Breast epithelium (tissue), 4 donors: Measurements from ENCODE around the gene AGBL5. TPM values are rescaled to one million over a fixed set of nuclear protein-coding genes. Genes with fewer than 3 reads are reported as not detected.

Experiments
- DNase-seq, 2 donors: peaks; one replicate each; pipeline ENCODE4 v3.0.0-alpha.2; 2019; ENCODE audit warnings: low spot score in 2 of 2
- H3K27ac ChIP-seq, 2 donors: fragments of 200-600 bp; sonication (generic) in 1 of 2; one replicate each; pipeline ENCODE4 v1.5.1; 2016 to 2019; ENCODE audit warnings: mild to moderate bottlenecking in 1 of 2
- H3K27me3 ChIP-seq, 2 donors: fragments of 200-600 bp; sonication (generic) in 1 of 2; one replicate each; pipeline versions ENCODE4 v1.5.1 to v1.6.0; 2017 to 2019; ENCODE audit warnings: control low read depth in 1 of 2, mild to moderate bottlenecking in 1 of 2
- H3K36me3 ChIP-seq: fragments of 200-600 bp; one replicate; pipeline ENCODE4 v1.5.1; 2019
- H3K4me1 ChIP-seq, 2 donors: fragments of 200-600 bp; sonication (generic); one replicate each; pipeline ENCODE4 v1.5.1; 2016 to 2019; ENCODE audit warnings: control low read depth in 1 of 2
- H3K4me3 ChIP-seq, 3 donors: fragments of 200-600 bp; sonication (generic); 1 replicate in 2 of 3; 2 replicates in 1 of 3; pipeline ENCODE4 v1.5.1; 2016 to 2019; ENCODE audit warnings: mild to moderate bottlenecking in 3 of 3, moderate library complexity in 2 of 3
- H3K9me3 ChIP-seq, 2 donors: fragments of 200-600 bp; sonication (generic) in 1 of 2; one replicate each; pipeline ENCODE4 v1.5.1; 2016 to 2019; ENCODE audit warnings: control low read depth in 1 of 2
- POLR2A ChIP-seq: fragments of 450-650 bp; IDR thresholded peaks from one replicate; pipeline ENCODE4 v1.6.1; 2016; ENCODE audit warnings: antibody characterized with exemption, mild to moderate bottlenecking, moderate library complexity
- POLR2AphosphoS5 ChIP-seq, 3 donors: sonication (generic); formaldehyde crosslinking; IDR thresholded peaks; one replicate each; pipeline ENCODE4 v1.6.1; 2017; ENCODE audit warnings: antibody characterized with exemption in 3 of 3
- intact Hi-C: fragments of 100-400 bp; cut with DNase I; formaldehyde crosslinking; loops from one replicate; pipeline ENCODE4 v1.15.1; 2023; ENCODE audit warnings: low total_unique reads
- total RNA-seq, 3 donors: library from RNA; depleted of rRNA; stranded (reverse); fragments of >200 nt; gene quantifications; one replicate each; pipeline ENCODE4 v1.1.0, GENCODE V29; 2016
- TF ChIP-seq, protein P1 (sequence below), 3 donors: fragments of 450-650 bp; IDR thresholded peaks; one replicate each; pipeline ENCODE4 v1.5.1; 2016 to 2017; ENCODE audit warnings: antibody characterized with exemption in 3 of 3, mild to moderate bottlenecking in 3 of 3, moderate library complexity in 3 of 3

The AGBL5 gene
- total RNA-seq, 3 donors from 2014 or later, result 12.5 to 21.5 (median 16.1) TPM

DNA sequence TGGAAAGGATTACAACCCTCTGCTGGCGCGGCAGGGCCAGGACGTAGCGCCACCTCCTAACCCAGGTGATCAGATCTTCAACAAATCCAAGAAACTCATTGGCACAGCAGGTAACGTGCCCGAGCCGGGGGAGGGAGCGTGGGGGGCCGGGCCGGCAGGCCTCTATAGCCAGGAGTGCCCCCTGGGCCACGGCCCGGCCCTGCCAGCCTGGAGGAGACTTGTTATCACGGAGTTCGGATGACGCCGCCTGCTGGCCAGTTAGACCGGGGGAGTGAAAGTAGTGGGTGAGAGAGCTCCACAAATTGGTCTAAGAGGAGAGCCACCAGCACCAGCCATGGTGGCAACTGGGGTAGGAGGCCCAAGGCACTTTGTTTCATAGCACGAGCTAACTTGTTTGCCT lies 27.3 kb upstream of the AGBL5 start:
- TF ChIP-seq POLR2A (no peak), POLR2AphosphoS5 (IDR thresholded peaks at IDR 0.05) (no peak)
- TF ChIP-seq, protein P1, sequence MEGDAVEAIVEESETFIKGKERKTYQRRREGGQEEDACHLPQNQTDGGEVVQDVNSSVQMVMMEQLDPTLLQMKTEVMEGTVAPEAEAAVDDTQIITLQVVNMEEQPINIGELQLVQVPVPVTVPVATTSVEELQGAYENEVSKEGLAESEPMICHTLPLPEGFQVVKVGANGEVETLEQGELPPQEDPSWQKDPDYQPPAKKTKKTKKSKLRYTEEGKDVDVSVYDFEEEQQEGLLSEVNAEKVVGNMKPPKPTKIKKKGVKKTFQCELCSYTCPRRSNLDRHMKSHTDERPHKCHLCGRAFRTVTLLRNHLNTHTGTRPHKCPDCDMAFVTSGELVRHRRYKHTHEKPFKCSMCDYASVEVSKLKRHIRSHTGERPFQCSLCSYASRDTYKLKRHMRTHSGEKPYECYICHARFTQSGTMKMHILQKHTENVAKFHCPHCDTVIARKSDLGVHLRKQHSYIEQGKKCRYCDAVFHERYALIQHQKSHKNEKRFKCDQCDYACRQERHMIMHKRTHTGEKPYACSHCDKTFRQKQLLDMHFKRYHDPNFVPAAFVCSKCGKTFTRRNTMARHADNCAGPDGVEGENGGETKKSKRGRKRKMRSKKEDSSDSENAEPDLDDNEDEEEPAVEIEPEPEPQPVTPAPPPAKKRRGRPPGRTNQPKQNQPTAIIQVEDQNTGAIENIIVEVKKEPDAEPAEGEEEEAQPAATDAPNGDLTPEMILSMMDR (IDR thresholded peaks at IDR 0.05), result no peak
- H3K36me3 ChIP-seq, result no peaks in the 10 kb centered on the region
- H3K27me3 ChIP-seq, result no peaks in the 10 kb centered on the region
- DNase-seq, result no peak
- H3K9me3 ChIP-seq, result no peaks in the 10 kb centered on the region
- no peak overlapping the region for H3K27ac ChIP-seq
- no peak overlapping the region for H3K4me3 ChIP-seq
- H3K4me1 ChIP-seq, result peaks cover 0 to 14% of the 10 kb centered on the region in 2 donors
- intact Hi-C loops, result no loop called here

DNA sequence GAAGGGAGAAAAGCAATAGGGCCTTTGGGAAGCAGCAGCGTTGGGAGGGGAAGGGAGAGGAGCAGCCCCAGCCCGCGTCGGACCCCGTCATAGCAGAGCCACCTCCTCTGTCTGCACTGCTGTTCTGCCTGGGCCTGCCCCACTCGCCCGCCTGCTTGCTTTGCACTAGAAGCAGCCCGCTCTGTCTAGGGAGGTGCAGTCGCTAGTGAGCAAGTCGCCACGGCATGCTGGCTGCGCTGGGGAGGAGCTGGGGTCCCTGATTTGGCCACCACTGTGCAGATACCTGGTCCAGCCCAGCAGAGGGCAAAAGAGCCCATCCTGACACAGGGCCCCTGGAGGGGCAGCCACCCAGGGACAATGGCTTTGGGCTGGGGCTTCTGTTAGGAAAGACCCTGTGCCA lies 26.7 kb upstream of the AGBL5 start:
- Histone ChIP-seq H3K27me3 (no peaks in the 10 kb centered on the region), H3K9me3 (no peaks in the 10 kb centered on the region), H3K27ac (no peak overlapping the region), H3K4me3 (no peak overlapping the region), H3K36me3 (no peaks in the 10 kb centered on the region), H3K4me1 (peaks cover 0 to 12% of the 10 kb centered on the region in 2 donors)
- intact Hi-C loops, result no loop called here
- TF ChIP-seq, protein P1 (IDR thresholded peaks at IDR 0.05), result no peak
- no peak for TF ChIP-seq POLR2A
- no peak for DNase-seq

DNA sequence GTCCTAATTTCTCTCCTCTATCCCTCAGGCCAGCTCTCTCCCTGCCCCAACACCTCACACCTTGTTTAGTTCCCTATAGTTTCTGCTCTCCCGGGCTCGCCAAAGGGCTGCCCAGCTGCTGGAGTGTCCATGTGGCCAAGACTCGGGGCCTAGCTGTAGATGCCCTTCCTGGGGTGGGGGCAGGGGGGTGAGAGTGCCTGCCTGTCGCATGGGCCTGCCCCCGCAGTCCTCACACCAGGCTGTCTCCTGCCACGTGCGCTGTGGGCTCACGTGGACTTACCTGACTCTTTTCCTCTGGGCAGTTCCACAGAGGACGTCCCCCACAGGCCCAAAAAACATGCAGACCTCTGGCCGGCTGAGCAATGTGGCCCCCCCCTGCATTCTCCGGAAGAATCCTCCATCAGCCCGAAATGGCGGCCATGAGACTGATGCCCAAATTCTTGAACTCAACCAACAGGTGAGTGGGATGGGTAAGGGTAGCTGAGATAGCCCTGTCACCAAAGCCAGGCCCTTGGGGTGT lies 26.1 kb upstream of the AGBL5 start:
- H3K27ac ChIP-seq, result no peak overlapping the region
- no peaks in the 10 kb centered on the region for H3K36me3 ChIP-seq
- H3K4me3 ChIP-seq, result no peak overlapping the region
- peaks cover 0 to 7% of the 10 kb centered on the region in 2 donors for H3K4me1 ChIP-seq
- H3K9me3 ChIP-seq, result no peaks in the 10 kb centered on the region
- DNase-seq, result no peak
- intact Hi-C loops, result no loop called here
- TF ChIP-seq POLR2AphosphoS5 (IDR thresholded peaks at IDR 0.05) (no peak), POLR2A (no peak)
- TF ChIP-seq, protein P1 (IDR thresholded peaks at IDR 0.05), result no peak
- no peaks in the 10 kb centered on the region for H3K27me3 ChIP-seq

DNA sequence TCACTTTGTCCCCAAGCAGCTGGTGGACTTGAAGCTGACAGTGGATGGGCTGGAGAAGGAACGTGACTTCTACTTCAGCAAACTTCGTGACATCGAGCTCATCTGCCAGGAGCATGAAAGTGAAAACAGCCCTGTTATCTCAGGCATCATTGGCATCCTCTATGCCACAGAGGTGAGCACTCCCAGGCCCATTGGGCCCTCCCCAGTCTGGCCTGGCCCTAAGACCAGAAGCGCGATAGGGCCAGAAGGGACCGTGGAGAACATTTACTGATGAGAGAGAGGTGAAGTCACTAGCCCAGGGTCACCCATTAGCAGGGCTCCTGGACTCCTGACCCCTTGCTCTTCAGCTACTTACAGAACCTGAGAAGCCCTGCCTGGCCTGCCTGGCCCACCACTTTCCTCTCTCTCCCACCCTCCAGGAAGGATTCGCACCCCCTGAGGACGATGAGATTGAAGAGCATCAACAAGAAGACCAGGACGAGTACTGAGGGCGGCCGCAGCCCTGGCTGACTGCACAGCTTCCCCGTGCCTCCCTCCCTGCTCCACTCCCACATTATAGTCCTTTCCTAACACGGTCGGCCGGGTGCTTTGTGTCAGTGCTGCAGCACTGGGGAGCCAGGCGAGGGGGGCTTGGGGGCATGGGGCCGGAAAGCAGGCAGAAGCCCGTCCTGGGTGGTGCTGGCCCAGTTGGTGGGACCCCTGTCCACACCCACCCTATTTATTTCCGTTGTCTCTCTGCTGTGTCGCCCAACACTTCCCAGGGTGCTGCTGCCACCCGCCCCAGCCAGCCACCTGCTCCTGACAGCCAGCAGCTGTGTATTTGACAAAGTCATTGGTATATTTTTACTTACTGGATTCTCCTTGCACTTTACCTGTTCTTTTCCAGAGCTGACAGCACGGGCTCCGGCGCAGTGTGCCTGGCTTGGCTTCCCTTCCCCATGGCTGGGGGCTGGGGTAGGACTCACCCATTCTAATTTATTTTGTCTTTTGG lies 25.3 kb upstream of the AGBL5 start:
- H3K27me3 ChIP-seq, result no peaks in the 10 kb centered on the region
- H3K27ac ChIP-seq, result no peak overlapping the region
- H3K9me3 ChIP-seq, result no peaks in the 10 kb centered on the region
- TF ChIP-seq POLR2AphosphoS5 (IDR thresholded peaks at IDR 0.05) (no peak), POLR2A (no peak)
- TF ChIP-seq, protein P1 (IDR thresholded peaks at IDR 0.05), result no peak
- H3K36me3 ChIP-seq, result no peaks in the 10 kb centered on the region
- no peak for DNase-seq
- intact Hi-C loops, result no loop called here
- no peak overlapping the region for H3K4me3 ChIP-seq
- no peaks in the 10 kb centered on the region for H3K4me1 ChIP-seq

DNA sequence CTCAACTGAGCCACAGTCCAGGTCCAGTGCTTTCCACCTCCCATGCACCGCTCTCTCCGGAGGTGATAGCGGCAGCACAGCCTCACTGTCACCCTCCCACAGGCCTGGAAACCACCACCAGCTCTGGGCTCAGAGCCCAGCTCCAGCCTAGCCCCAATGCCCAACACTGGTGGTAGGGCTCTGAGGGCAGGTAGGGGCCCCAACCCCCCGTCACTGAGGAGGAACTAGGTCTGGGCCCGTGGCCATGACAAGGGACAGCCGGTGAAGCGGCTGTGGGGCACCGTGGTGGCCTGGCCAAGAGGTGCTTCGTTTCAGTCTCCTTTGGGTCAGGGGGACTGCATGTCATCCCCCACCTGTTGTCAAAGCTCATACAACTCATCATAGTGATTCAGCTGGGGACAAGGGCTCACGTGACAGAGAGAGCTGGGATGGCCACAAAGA lies 24.2 kb upstream of the AGBL5 start:
- Histone ChIP-seq H3K27me3 (no peaks in the 10 kb centered on the region), H3K36me3 (no peaks in the 10 kb centered on the region), H3K4me1 (no peaks in the 10 kb centered on the region), H3K4me3 (no peak overlapping the region), H3K27ac (no peak overlapping the region), H3K9me3 (no peaks in the 10 kb centered on the region)
- DNase-seq, result no peak
- TF ChIP-seq, protein P1 (IDR thresholded peaks at IDR 0.05), result no peak
- TF ChIP-seq POLR2AphosphoS5 (IDR thresholded peaks at IDR 0.05), result no peak
- TF ChIP-seq POLR2A, result no peak
- intact Hi-C loops, result no loop called here
